OCI-LY1 (cell line): ENCODE measurements around the gene RXFP1.

ENCODE experiments used
- H2AFZ ChIP-seq: fragments of 200-600 bp; sonication (generic), shearing (Covaris generic); 2 replicates; pipeline ENCODE4 v1.6.0; 2014; ENCODE audit warnings: antibody characterized with exemption, mild to moderate bottlenecking, low read length
- H3F3A ChIP-seq: fragments of 200-600 bp; sonication (generic), shearing (Covaris generic); 2 replicates; pipeline ENCODE4 v1.6.0; 2014; ENCODE audit warnings: mild to moderate bottlenecking, antibody characterized with exemption, low read length, moderate library complexity; ENCODE audit not compliant: insufficient read depth
- H3K27ac ChIP-seq: fragments of 200-600 bp; sonication (generic); 2 replicates; pipeline ENCODE4 v1.5.1; 2014; ENCODE audit warnings: low read length, mixed run types, mild to moderate bottlenecking, low read depth; ENCODE audit not compliant: poor library complexity, severe bottlenecking
- H3K27me3 ChIP-seq: fragments of 200-600 bp; sonication (generic); 2 replicates; pipeline ENCODE4 v1.6.0; 2014; ENCODE audit warnings: antibody characterized with exemption, mild to moderate bottlenecking, low read length, moderate library complexity; ENCODE audit not compliant: insufficient read depth
- H3K36me3 ChIP-seq: fragments of 200-600 bp; sonication (generic); 2 replicates; pipeline ENCODE4 v1.6.1; 2014; ENCODE audit warnings: mild to moderate bottlenecking, antibody characterized with exemption, low read length, moderate library complexity, mixed read lengths; ENCODE audit not compliant: insufficient read depth
- H3K4me1 ChIP-seq: fragments of 200-600 bp; sonication (generic); 2 replicates; pipeline ENCODE4 v1.5.1; 2014; ENCODE audit warnings: mild to moderate bottlenecking, low read length, moderate library complexity; ENCODE audit not compliant: insufficient read depth, severe bottlenecking
- H3K4me2 ChIP-seq: fragments of 200-600 bp; sonication (generic), shearing (Covaris generic); 2 replicates; pipeline ENCODE4 v1.6.1; 2014; ENCODE audit warnings: low read length
- H3K4me3 ChIP-seq: fragments of 200-600 bp; sonication (generic); 2 replicates; pipeline ENCODE4 v1.5.1; 2014; ENCODE audit warnings: low read length, low read depth, mild to moderate bottlenecking, mixed read lengths; ENCODE audit not compliant: poor library complexity, severe bottlenecking
- H3K79me2 ChIP-seq: fragments of 200-600 bp; shearing (Covaris generic); 2 replicates; pipeline ENCODE4 v1.6.1; 2016; ENCODE audit warnings: mixed run types, low read length, mixed read lengths; ENCODE audit not compliant: insufficient read depth
- H3K9ac ChIP-seq: fragments of 200-600 bp; sonication (generic), shearing (Covaris generic); 2 replicates; pipeline ENCODE4 v1.6.1; 2014; ENCODE audit warnings: mild to moderate bottlenecking, low read length, mixed read lengths
- H3K9me2 ChIP-seq: fragments of 200-600 bp; sonication (generic), shearing (Covaris generic); 2 replicates; pipeline ENCODE4 v1.6.1; 2014; ENCODE audit warnings: low read depth, mild to moderate bottlenecking, low read length, mixed read lengths
- H3K9me3 ChIP-seq: fragments of 200-600 bp; shearing (Covaris generic); 2 replicates; pipeline ENCODE4 v1.6.1; 2014; ENCODE audit warnings: low read length, mixed read lengths
- H4K20me1 ChIP-seq: fragments of 200-600 bp; sonication (generic), shearing (Covaris generic); 2 replicates; pipeline ENCODE4 v1.6.0; 2016; ENCODE audit warnings: mild to moderate bottlenecking, low read length; ENCODE audit not compliant: insufficient read depth
- CTCF ChIP-seq: fragments of 200-600 bp; sonication (generic), shearing (Covaris generic); IDR thresholded peaks from 2 replicates; pipeline ENCODE4 v1.5.1; 2017; ENCODE audit warnings: mild to moderate bottlenecking, antibody characterized with exemption, low read length, moderate library complexity, mixed read lengths
- EZH2 ChIP-seq: fragments of 200-600 bp; sonication (generic), shearing (Covaris generic); IDR thresholded peaks from 2 replicates; pipeline ENCODE4 v1.8.0; 2017; ENCODE audit warnings: borderline replicate concordance, mixed run types, mild to moderate bottlenecking, antibody characterized with exemption, low read length, moderate library complexity, mixed read lengths

RXFP1 gene

GRCh38 chr4:158625544-158625943 is 103.9 kb downstream of the RXFP1 start:
- no peaks in the 10 kb centered on the region for H3K4me1 ChIP-seq
- H3K9me2 ChIP-seq, result no peaks in the 10 kb centered on the region
- no peak overlapping the region for H3K27ac ChIP-seq
- H3F3A ChIP-seq, result no peaks in the 10 kb centered on the region
- H3K4me3 ChIP-seq, result no peak overlapping the region
- H3K27me3 ChIP-seq, result no peaks in the 10 kb centered on the region
- TF ChIP-seq CTCF, result no peak
- TF ChIP-seq EZH2, result no peak
- no peak overlapping the region for H3K9ac ChIP-seq
- no peaks in the 10 kb centered on the region for H3K79me2 ChIP-seq
- H3K4me2 ChIP-seq, result no peak overlapping the region
- H2AFZ ChIP-seq, result no peak overlapping the region
- H3K36me3 ChIP-seq, result no peaks in the 10 kb centered on the region
- H3K9me3 ChIP-seq, result no peaks in the 10 kb centered on the region
- no peaks in the 10 kb centered on the region for H4K20me1 ChIP-seq

- Histone ChIP-seq H3K27me3 (no peaks in the 10 kb centered on the region), H3K27ac (no peak overlapping the region), H3K79me2 (no peaks in the 10 kb centered on the region), H3K9ac (no peak overlapping the region), H4K20me1 (no peaks in the 10 kb centered on the region), H3F3A (no peaks in the 10 kb centered on the region), H3K4me3 (no peak overlapping the region), H2AFZ (no peak overlapping the region), H3K4me1 (no peaks in the 10 kb centered on the region), H3K36me3 (no peaks in the 10 kb centered on the region), H3K9me3 (no peaks in the 10 kb centered on the region), H3K9me2 (no peaks in the 10 kb centered on the region), H3K4me2 (no peak overlapping the region)
- no peak for TF ChIP-seq EZH2
- TF ChIP-seq CTCF, result no peak
These were observed 109.2 kb downstream of the RXFP1 start for GRCh38 chr4:158630893-158631292.

- Histone ChIP-seq H4K20me1 (no peaks in the 10 kb centered on the region), H3K79me2 (no peaks in the 10 kb centered on the region), H3K27ac (no peak overlapping the region), H3K4me3 (no peak overlapping the region), H2AFZ (no peak overlapping the region), H3K4me1 (no peaks in the 10 kb centered on the region), H3K36me3 (no peaks in the 10 kb centered on the region), H3K4me2 (no peak overlapping the region), H3K9me3 (no peaks in the 10 kb centered on the region), H3K9ac (no peak overlapping the region), H3F3A (no peaks in the 10 kb centered on the region), H3K9me2 (no peaks in the 10 kb centered on the region), H3K27me3 (no peaks in the 10 kb centered on the region)
- no peak for TF ChIP-seq EZH2
- no peak for TF ChIP-seq CTCF
These were observed 114.9 kb downstream of the RXFP1 start for GRCh38 chr4:158636619-158637018.
